Gastrocnemius medialis (tissue), 4 donors: Measurements from ENCODE around the gene THADA.

ENCODE experiments used
- CTCF ChIP-seq, 5 experiments: fragments of 450-650 bp in 3 of 5; fragments of 200-600 bp in 2 of 5; sonication (generic) in 2 of 5; IDR thresholded peaks in 4 of 5; conservative IDR thresholded peaks in 1 of 5; 1 replicate in 4 of 5; 2 replicates in 1 of 5; pipeline ENCODE4 v1.5.1; 2016 to 2019; ENCODE audit warnings: antibody characterized with exemption in 5 of 5, mild to moderate bottlenecking in 3 of 5, moderate library complexity in 3 of 5
- POLR2A ChIP-seq, 2 donors: fragments of 450-650 bp; IDR thresholded peaks; one replicate each; pipeline ENCODE4 v1.6.1; 2017; ENCODE audit warnings: antibody characterized with exemption in 2 of 2, mild to moderate bottlenecking in 2 of 2, moderate library complexity in 2 of 2

DNA sequence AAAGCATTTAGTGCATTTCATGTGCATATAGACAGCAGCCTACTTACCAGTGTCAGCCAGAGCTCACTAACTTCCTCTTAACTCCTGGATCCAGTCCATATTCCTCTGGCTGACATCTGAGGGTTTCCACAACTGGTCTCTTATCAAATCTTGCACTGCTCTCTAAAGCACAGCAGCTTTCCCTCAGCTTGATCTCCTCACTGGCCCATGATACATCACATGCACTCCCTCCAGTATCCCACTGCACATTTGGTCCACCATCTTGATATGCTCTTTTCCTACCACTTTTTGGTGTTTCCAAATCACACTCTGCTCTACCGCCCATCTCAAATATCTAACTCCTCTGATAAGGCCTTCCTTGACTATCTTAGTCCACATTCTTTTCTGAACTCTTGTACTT is 264.4 kb downstream of the THADA start:
- TF ChIP-seq CTCF (IDR thresholded peaks at IDR 0.05 in 4 of 5, conservative IDR thresholded peaks at IDR 0.05 in 1 of 5) (no peak), POLR2A (IDR thresholded peaks at IDR 0.05) (no peak)
